ENCODE data around the gene ETF1. TPM values are rescaled to one million over a fixed set of nuclear protein-coding genes. Genes with fewer than 3 reads are reported as not detected.

ETF1 gene
- total and polyA plus RNA-seq, 9 of the 15 experiments (the other 6 are each of a cell fraction or from before 2014, with no cell fraction given): 53.7 to 209 (median 164) TPM

- TF ChIP-seq, protein P1, sequence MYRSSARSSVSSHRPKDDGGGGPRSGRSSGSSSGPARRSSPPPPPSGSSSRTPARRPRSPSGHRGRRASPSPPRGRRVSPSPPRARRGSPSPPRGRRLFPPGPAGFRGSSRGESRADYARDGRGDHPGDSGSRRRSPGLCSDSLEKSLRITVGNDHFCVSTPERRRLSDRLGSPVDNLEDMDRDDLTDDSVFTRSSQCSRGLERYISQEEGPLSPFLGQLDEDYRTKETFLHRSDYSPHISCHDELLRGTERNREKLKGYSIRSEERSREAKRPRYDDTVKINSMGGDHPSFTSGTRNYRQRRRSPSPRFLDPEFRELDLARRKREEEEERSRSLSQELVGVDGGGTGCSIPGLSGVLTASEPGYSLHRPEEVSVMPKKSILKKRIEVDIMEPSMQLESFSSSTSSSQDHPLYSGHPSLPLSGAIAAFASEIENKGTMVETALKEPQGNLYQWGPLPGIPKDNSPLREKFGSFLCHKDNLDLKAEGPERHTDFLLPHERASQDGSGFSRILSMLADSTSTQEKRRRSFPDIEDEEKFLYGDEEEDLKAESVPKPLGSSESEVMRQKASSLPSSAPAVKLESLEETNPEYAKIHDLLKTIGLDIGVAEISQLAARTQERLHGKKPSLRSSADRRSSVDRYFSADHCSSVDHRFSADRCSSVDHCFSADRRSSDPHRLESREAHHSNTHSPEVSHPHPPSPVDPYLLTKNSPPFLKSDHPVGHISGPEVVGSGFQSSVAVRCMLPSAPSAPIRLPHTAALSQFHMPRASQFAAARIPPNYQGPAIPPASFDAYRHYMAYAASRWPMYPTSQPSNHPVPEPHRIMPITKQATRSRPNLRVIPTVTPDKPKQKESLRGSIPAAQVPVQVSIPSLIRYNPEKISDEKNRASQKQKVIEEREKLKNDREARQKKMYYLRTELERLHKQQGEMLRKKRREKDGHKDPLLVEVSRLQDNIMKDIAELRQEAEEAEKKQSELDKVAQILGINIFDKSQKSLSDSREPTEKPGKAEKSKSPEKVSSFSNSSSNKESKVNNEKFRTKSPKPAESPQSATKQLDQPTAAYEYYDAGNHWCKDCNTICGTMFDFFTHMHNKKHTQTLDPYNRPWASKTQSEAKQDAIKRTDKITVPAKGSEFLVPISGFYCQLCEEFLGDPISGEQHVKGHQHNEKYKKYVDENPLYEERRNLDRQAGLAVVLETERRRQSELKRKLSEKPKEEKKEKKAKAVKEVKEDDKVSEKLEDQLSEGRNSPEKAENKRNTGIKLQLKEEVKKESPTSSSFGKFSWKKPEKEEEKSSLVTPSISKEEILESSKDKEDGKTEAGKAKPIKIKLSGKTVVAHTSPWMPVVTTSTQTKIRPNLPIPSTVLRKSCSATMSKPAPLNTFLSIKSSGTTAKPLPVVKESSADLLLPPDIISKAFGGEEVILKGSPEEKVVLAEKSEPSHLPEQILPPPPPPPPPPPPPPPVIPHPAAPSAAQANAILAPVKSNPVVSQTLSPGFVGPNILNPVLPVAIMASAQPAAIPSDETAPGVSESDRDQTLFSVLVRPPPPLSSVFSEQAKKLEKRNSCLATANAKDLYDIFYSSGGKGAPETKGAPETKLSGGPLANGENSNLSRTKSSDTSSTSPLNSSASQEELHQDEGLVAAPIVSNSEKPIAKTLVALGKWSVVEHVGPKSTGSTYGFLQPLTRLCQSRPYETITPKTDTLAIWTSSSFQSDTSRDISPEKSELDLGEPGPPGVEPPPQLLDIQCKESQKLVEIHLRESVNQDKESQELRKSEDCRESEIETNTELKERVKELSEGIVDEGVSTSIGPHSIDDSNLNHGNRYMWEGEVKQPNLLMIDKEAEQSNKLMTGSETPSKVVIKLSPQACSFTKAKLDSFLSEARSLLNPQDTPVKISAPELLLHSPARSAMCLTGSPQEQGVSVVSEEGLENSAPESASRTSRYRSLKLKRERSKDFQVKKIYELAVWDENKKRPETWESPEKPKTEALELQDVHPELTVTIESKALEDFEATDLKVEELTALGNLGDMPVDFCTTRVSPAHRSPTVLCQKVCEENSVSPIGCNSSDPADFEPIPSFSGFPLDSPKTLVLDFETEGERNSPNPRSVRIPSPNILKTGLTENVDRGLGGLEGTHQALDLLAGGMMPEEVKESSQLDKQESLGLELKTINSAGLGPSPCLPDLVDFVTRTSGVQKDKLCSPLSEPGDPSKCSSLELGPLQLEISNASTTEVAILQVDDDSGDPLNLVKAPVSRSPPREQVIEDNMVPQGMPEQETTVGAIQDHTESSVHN (IDR thresholded peaks at IDR 0.05; ENCODE audit: borderline replicate concordance in 1 of 2, low read depth in 1 of 2): no peak
- no peak for TF ChIP-seq ZNF644 (tag; IDR thresholded peaks at IDR 0.05; ENCODE audit: low read depth)
- 0 out of 2 replicates have a peak, but pooled peaks have one; percentile 13 for TF ChIP-seq ZBTB2 (IDR thresholded peaks at IDR 0.05)
- TF ChIP-seq, protein P2, sequence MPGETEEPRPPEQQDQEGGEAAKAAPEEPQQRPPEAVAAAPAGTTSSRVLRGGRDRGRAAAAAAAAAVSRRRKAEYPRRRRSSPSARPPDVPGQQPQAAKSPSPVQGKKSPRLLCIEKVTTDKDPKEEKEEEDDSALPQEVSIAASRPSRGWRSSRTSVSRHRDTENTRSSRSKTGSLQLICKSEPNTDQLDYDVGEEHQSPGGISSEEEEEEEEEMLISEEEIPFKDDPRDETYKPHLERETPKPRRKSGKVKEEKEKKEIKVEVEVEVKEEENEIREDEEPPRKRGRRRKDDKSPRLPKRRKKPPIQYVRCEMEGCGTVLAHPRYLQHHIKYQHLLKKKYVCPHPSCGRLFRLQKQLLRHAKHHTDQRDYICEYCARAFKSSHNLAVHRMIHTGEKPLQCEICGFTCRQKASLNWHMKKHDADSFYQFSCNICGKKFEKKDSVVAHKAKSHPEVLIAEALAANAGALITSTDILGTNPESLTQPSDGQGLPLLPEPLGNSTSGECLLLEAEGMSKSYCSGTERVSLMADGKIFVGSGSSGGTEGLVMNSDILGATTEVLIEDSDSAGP (CRISPR knock-in tag; IDR thresholded peaks at IDR 0.05): no peak
- no peak for TF ChIP-seq ZBTB5 (IDR thresholded peaks at IDR 0.05)
- no peak for TF ChIP-seq DLX4 (CRISPR knock-in tag; IDR thresholded peaks at IDR 0.05)
- TF ChIP-seq COPS2 (conservative IDR thresholded peaks at IDR 0.05): no peak
- TF ChIP-seq CCAR2 (IDR thresholded peaks at IDR 0.05; ENCODE audit: low read depth, low read length): no peak
Observed at GRCh38 chr5:138543730-138544104, 681 bp upstream of the ETF1 start (continued).
